Type B pancreatic cell (in vitro differentiated cells): Measurements from ENCODE around the gene TIA1. TPM values are rescaled to one million over a fixed set of nuclear protein-coding genes. Genes with fewer than 3 reads are reported as not detected.

Source experiments
- DNase-seq: peaks from one replicate; pipeline ENCODE4 v3.0.0; 2021; ENCODE audit warnings: mixed read lengths; ENCODE audit not compliant: unreplicated experiment; ENCODE audit errors: extremely low spot score
- H3K27ac Mint-ChIP-seq: 2 replicates; pipeline ENCODE4 v1.8.0; 2021; ENCODE audit warnings: mild to moderate bottlenecking, mixed read lengths
- H3K27me3 Mint-ChIP-seq: 2 replicates; pipeline ENCODE4 v1.8.0; 2021; ENCODE audit warnings: mixed read lengths
- H3K36me3 Mint-ChIP-seq: 2 replicates; pipeline ENCODE4 v1.8.0; 2021; ENCODE audit warnings: mixed read lengths
- H3K4me1 Mint-ChIP-seq: one replicate; pipeline ENCODE4 v1.8.0; 2021; ENCODE audit warnings: mixed read lengths; ENCODE audit not compliant: unreplicated experiment
- H3K4me3 Mint-ChIP-seq: 2 replicates; pipeline ENCODE4 v1.8.0; 2021; ENCODE audit warnings: mild to moderate bottlenecking, mixed read lengths
- H3K9me3 Mint-ChIP-seq: 2 replicates; pipeline ENCODE4 v1.8.0; 2021; ENCODE audit warnings: mixed read lengths
- total RNA-seq: library from RNA; stranded (reverse); gene quantifications from 2 replicates; pipeline ENCODE4 v1.2.1, GENCODE V29; 2021; ENCODE audit warnings: low replicate concordance
- TF ChIP-seq, protein P1 (sequence below): fragments of 200-600 bp; sonication (generic); conservative IDR thresholded peaks from 2 replicates; pipeline ENCODE4 v1.5.0; 2021; ENCODE audit warnings: antibody characterized with exemption, mild to moderate bottlenecking

The TIA1 gene
- total RNA-seq, 1 donor from 2014 or later = 300 TPM

DNA sequence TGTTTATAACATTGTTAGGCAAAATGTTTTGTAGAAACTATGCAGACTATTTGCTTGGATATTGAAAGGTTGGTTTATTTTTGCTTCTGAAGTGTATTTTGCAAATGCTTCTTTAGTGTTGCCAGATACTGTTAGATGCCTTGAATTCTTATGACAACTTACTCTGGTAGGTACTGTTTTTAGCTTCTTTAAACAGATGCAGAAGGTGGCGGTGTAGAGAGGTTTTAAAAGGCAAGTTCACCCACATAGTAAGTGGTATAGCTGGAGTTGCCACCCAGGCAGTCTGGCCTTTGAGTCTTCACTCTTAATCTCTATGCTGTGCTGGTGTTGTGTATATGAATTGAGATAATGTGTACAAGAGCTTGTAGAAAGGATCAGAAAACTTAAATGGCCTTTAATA is 13.1 kb upstream of the TIA1 start:
- Mint-ChIP-seq H3K4me1 (peaks cover 26% of the 10 kb centered on the region), H3K27ac (no peak overlapping the region), H3K36me3 (peaks cover 22% of the 10 kb centered on the region), H3K27me3 (no peaks in the 10 kb centered on the region), H3K9me3 (no peaks in the 10 kb centered on the region), H3K4me3 (peak overlapping the region; percentile 32)
- TF ChIP-seq, protein P1, sequence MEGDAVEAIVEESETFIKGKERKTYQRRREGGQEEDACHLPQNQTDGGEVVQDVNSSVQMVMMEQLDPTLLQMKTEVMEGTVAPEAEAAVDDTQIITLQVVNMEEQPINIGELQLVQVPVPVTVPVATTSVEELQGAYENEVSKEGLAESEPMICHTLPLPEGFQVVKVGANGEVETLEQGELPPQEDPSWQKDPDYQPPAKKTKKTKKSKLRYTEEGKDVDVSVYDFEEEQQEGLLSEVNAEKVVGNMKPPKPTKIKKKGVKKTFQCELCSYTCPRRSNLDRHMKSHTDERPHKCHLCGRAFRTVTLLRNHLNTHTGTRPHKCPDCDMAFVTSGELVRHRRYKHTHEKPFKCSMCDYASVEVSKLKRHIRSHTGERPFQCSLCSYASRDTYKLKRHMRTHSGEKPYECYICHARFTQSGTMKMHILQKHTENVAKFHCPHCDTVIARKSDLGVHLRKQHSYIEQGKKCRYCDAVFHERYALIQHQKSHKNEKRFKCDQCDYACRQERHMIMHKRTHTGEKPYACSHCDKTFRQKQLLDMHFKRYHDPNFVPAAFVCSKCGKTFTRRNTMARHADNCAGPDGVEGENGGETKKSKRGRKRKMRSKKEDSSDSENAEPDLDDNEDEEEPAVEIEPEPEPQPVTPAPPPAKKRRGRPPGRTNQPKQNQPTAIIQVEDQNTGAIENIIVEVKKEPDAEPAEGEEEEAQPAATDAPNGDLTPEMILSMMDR = no peak
- no peak for DNase-seq

DNA sequence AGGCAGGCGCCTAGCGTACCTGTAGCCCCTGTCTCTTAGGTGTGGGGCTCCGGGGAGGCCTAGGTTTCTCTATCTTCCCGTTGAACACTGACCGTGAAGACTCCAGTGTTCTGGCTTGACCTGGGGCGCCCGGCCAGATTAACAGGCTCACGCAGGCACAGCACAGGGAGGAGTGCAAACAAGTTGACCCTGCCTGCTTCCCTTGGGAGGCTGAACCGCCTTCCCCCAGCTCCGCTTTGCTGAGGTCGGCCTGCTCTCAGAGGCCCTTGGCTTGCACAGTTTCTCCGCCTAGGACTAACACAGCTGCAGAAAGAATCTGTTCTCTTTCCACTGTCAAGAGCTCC is 10.1 kb upstream of the TIA1 start:
- DNase-seq = no peak
- H3K27me3 Mint-ChIP-seq = no peaks in the 10 kb centered on the region
- H3K9me3 Mint-ChIP-seq = no peaks in the 10 kb centered on the region
- H3K4me3 Mint-ChIP-seq = peak overlapping the region; percentile 92
- H3K36me3 Mint-ChIP-seq = peaks cover 8% of the 10 kb centered on the region
- TF ChIP-seq, protein P1 = no peak
- peaks cover 32% of the 10 kb centered on the region for H3K4me1 Mint-ChIP-seq
- H3K27ac Mint-ChIP-seq = peak overlapping the region; percentile 79

DNA sequence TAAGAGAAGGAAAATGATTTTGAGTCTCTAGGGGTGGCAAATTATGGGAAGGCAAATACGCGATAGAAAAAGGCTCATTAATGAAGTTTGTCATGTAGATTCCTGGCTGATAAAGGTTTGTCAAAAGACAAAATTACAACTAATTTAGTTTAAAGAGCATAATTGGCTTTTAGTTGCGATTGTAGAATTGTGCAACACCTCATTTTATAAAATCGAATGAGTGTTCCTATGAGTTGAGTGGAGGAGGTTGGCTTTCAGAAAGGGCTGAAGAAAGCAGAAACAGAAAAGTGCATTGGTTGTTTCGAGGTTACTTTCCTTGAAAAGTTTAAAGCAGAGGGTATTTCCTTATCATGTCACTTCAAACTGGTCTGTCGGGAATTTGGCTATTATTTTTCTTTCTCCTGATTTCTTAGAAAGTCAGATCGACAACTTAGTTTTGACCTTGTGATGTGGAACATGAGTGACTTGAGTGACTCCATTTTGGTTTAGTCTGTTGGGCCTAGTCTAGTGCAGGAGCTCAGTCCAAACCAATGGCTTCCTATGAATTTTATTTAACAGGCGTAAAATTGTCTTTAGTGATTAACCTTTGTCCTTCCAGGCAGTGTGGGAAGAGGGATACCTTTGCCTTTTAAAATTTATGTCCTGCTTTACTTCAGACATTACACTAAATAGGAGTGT is 7.3 kb upstream of the TIA1 start:
- H3K27ac Mint-ChIP-seq = no peak overlapping the region
- peaks cover 21% of the 10 kb centered on the region for H3K4me1 Mint-ChIP-seq
- H3K4me3 Mint-ChIP-seq = peak overlapping the region; percentile 21
- TF ChIP-seq, protein P1 = no peak
- H3K27me3 Mint-ChIP-seq = no peaks in the 10 kb centered on the region
- no peaks in the 10 kb centered on the region for H3K9me3 Mint-ChIP-seq
- H3K36me3 Mint-ChIP-seq = no peaks in the 10 kb centered on the region
- no peak for DNase-seq

DNA sequence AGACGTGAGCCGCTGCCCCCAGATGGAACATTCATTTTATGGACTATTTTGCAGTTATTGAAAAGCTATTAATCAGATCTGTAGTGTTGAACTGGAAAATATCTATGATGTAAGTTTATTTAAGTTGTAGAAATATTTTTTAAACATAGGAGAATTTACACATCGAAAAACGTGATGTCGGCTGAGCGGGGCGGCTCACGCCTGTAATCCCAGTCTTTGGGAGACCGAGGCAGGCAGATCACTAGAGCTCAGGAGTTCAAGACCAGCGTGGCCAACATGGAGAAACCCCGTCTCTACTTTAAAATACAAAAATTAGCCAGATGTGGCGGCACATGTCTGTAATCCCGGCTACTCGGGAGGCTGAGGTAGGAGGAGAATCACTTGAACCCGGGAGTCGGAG is 2.0 kb upstream of the TIA1 start:
- peak; percentile 18 for DNase-seq
- peaks cover 9% of the 10 kb centered on the region for H3K36me3 Mint-ChIP-seq
- peaks cover 6% of the 10 kb centered on the region for H3K27me3 Mint-ChIP-seq
- peaks cover 15% of the 10 kb centered on the region for H3K4me1 Mint-ChIP-seq
- no peak overlapping the region for H3K27ac Mint-ChIP-seq
- no peak overlapping the region for H3K4me3 Mint-ChIP-seq
- TF ChIP-seq, protein P1 = no peak
- no peaks in the 10 kb centered on the region for H3K9me3 Mint-ChIP-seq

DNA sequence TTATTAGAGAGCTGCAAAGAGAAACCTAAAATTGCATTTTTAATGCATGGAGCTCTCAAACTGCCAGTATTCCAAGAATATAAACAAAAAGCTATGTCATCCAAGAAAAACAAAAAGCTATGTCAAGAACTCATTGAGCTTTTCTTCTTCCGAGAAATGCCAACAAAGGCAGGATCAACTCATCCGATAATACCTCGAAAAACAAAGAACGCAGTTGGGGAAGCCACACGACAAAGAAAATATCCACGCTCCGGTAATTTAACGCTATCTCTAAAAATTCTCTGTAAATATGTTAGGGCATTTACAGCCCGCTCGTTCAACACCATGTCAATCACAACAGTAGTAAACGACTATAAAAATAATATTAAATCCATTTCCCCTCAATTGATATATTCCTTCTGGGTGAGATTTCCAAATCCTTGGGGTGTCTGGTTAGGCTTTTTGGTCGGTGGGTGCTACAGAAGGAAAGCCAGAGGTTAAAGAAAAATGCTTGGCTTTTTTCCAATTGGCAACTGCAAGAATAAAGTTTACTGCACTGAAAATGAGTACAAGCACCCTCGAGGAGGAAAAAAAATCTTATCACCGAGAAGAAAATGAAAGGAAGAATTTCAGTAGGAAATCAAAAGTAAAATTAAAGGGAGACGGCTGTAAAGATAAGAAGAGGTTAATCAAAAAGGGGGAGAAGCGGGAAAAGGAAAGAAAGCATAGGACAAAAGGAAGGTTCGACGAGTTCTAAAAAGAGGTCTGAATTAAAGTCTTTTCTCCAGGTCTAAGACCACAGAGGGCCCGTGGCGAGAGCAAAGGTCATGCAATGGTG is 856 bp downstream of the TIA1 start:
- Mint-ChIP-seq H3K4me3 (peak overlapping the region; percentile 96), H3K9me3 (no peaks in the 10 kb centered on the region), H3K4me1 (peaks cover 32% of the 10 kb centered on the region), H3K27ac (peak overlapping the region; percentile 99), H3K36me3 (peaks cover 26% of the 10 kb centered on the region), H3K27me3 (peaks cover 6% of the 10 kb centered on the region)
- DNase-seq = no peak
- TF ChIP-seq, protein P1 = no peak
